GM23338 (cell line): ENCODE measurements around the gene RPN2. TPM values are rescaled to one million over a fixed set of nuclear protein-coding genes. Genes with fewer than 3 reads are reported as not detected.
A peak's percentile ranks its signal among the peaks of the same experiment; 100 is the strongest.

Experiments used
- ATAC-seq: fragments of 200-7000 bp; cut with Tn5 transposase; 3 replicates; pipeline ENCODE4 v1.9.1; 2020
- DNase-seq: peaks from one replicate; pipeline ENCODE4 v3.0.0-alpha.2; 2015; ENCODE audit warnings: low spot score
- H2AFZ ChIP-seq: fragments of 200-600 bp; sonication (generic); 2 replicates; pipeline ENCODE4 v1.8.0; 2016; ENCODE audit warnings: antibody characterized with exemption, mild to moderate bottlenecking, moderate library complexity
- H3F3A ChIP-seq: fragments of 200-600 bp; sonication (generic); replicated peaks from 2 replicates; pipeline ENCODE4 v1.8.0; 2017; ENCODE audit warnings: antibody characterized with exemption, mixed run types, low read depth
- H3K27ac ChIP-seq: fragments of 200-600 bp; sonication (generic); 2 replicates; pipeline ENCODE4 v1.6.1; 2016; ENCODE audit warnings: low read depth
- H3K27me3 ChIP-seq: fragments of 200-600 bp; sonication (generic); 2 replicates; pipeline ENCODE4 v1.8.0; 2016; ENCODE audit warnings: mild to moderate bottlenecking, mixed run types, moderate library complexity; ENCODE audit not compliant: insufficient read depth
- H3K36me3 ChIP-seq: fragments of 200-600 bp; sonication (generic); 2 replicates; pipeline ENCODE4 v1.8.0; 2016; ENCODE audit warnings: mild to moderate bottlenecking; ENCODE audit not compliant: insufficient read depth
- H3K4me1 ChIP-seq: fragments of 200-600 bp; sonication (generic); 2 replicates; pipeline ENCODE4 v1.8.0; 2016; ENCODE audit warnings: mild to moderate bottlenecking, moderate library complexity; ENCODE audit not compliant: insufficient read depth
- H3K4me2 ChIP-seq: fragments of 200-600 bp; sonication (generic); 2 replicates; pipeline ENCODE4 v1.7.1; 2017; ENCODE audit warnings: mixed run types
- H3K4me3 ChIP-seq: fragments of 200-600 bp; sonication (generic); 2 replicates; pipeline ENCODE4 v1.6.1; 2016; ENCODE audit warnings: mixed run types
- H3K79me2 ChIP-seq: fragments of 200-600 bp; sonication (generic); replicated peaks from 2 replicates; pipeline ENCODE4 v1.8.0; 2017; ENCODE audit warnings: mild to moderate bottlenecking; ENCODE audit not compliant: insufficient read depth
- H3K9me2 ChIP-seq: fragments of 200-600 bp; sonication (generic); 2 replicates; pipeline ENCODE4 v1.8.0; 2017; ENCODE audit not compliant: insufficient read depth
- H4K20me1 ChIP-seq: fragments of 200-600 bp; sonication (generic); replicated peaks from 2 replicates; pipeline ENCODE4 v1.8.0; 2017; ENCODE audit warnings: mild to moderate bottlenecking; ENCODE audit not compliant: insufficient read depth
- H3K27ac Mint-ChIP-seq: 2 replicates; pipeline ENCODE4 v1.8.0; 2020; ENCODE audit warnings: inconsistent platforms, mild to moderate bottlenecking, moderate library complexity, mixed read lengths
- H3K27me3 Mint-ChIP-seq: 3 replicates; pipeline ENCODE4 v1.8.0; 2022; ENCODE audit warnings: low read depth, mild to moderate bottlenecking, moderate library complexity, mixed read lengths, inconsistent platforms; ENCODE audit not compliant: insufficient read depth, poor library complexity
- H3K36me3 Mint-ChIP-seq: 3 replicates; pipeline ENCODE4 v1.8.0; 2021; ENCODE audit warnings: low read depth, mild to moderate bottlenecking, inconsistent platforms, moderate library complexity, mixed read lengths
- H3K4me1 Mint-ChIP-seq: 3 replicates; pipeline ENCODE4 v1.8.0; 2020; ENCODE audit warnings: mild to moderate bottlenecking, inconsistent platforms, mixed read lengths
- H3K4me3 Mint-ChIP-seq: 3 replicates; pipeline ENCODE4 v1.8.0; 2021; ENCODE audit warnings: moderate library complexity, mild to moderate bottlenecking, inconsistent platforms, mixed read lengths
- H3K9me3 Mint-ChIP-seq: 3 replicates; pipeline ENCODE4 v1.8.0; 2020; ENCODE audit warnings: moderate library complexity, mild to moderate bottlenecking, inconsistent platforms, mixed read lengths
- EZH2 ChIP-seq: fragments of 200-600 bp; sonication (generic); IDR thresholded peaks from one replicate; pipeline ENCODE4 v1.8.0; 2017; ENCODE audit warnings: antibody characterized with exemption, mild to moderate bottlenecking, low read depth; ENCODE audit not compliant: unreplicated experiment
- NANOG ChIP-seq: IDR thresholded peaks from 2 replicates; pipeline ENCODE4 v1.6.1; 2016; ENCODE audit warnings: antibody characterized with exemption, borderline replicate concordance
- STAT1 ChIP-seq: IDR thresholded peaks from one replicate; pipeline ENCODE4 v1.6.1; 2016; ENCODE audit warnings: antibody characterized with exemption; ENCODE audit not compliant: unreplicated experiment
- ZNF331 ChIP-seq: fragments of 250-450 bp; sonication (Bioruptor Pico); IDR thresholded peaks from 2 replicates; pipeline ENCODE4 v1.5.0; 2020; ENCODE audit warnings: low read depth, mild to moderate bottlenecking, moderate library complexity
- polyA plus RNA-seq: library from polyadenylated mRNA; unstranded; fragments of >200 nt; fragmentation: Nextera tagmentation; extraction: Ambion mirVana; gene quantifications from 2 replicates; pipeline ENCODE4 v1.2.1, GENCODE V29; 2016
- total RNA-seq: library from RNA; depleted of rRNA; stranded (reverse); fragments of >200 nt; shearing (Covaris generic); gene quantifications from 2 replicates; pipeline ENCODE4 v1.2.3, GENCODE V29; 2014
- TF ChIP-seq, protein P1 (sequence below), 2 experiments: fragments of 200-600 bp in 1 of 2; sonication (generic) in 1 of 2; conservative IDR thresholded peaks; 2 replicates each; pipeline versions ENCODE4 v1.5.1 to v1.6.1; 2016 to 2017; ENCODE audit warnings: antibody characterized with exemption in 2 of 2, low read depth in 2 of 2, mild to moderate bottlenecking in 2 of 2, moderate library complexity in 1 of 2
- TF ChIP-seq, protein P2 (sequence below): IDR thresholded peaks from 2 replicates; pipeline ENCODE4 v1.6.1; 2016; ENCODE audit warnings: antibody characterized with exemption
- TF ChIP-seq, protein P3 (sequence below): IDR thresholded peaks from one replicate; pipeline ENCODE4 v1.6.1; 2018; ENCODE audit warnings: antibody characterized with exemption; ENCODE audit not compliant: unreplicated experiment
- TF ChIP-seq, protein P4 (sequence below): fragments of 250-450 bp; sonication (Bioruptor Pico); IDR thresholded peaks from 2 replicates; pipeline ENCODE4 v1.5.0; 2020; ENCODE audit warnings: mild to moderate bottlenecking, moderate library complexity

Gene RPN2
- total and polyA plus RNA-seq, 2 experiments from 2014 or later: 244 to 302 TPM

- H3K4me3 Mint-ChIP-seq: no peak overlapping the region
- peaks cover 13% of the 10 kb centered on the region for H3K27me3 Mint-ChIP-seq
- no peak overlapping the region for H3K27ac Mint-ChIP-seq
- Histone ChIP-seq H3K36me3 (no peaks in the 10 kb centered on the region), H4K20me1 (no peaks in the 10 kb centered on the region), H3K27ac (no peak overlapping the region), H3K9me2 (no peaks in the 10 kb centered on the region), H3K4me3 (no peak overlapping the region), H3F3A (0 out of 2 replicates have a peak, but pooled peaks cover 11% of the 10 kb centered on the region), H3K4me1 (peaks cover 15% of the 10 kb centered on the region; the same call in 1 of the 2 replicates), H3K4me2 (no peak overlapping the region), H3K27me3 (no peaks in the 10 kb centered on the region), H3K79me2 (no peaks in the 10 kb centered on the region), H2AFZ (no peak overlapping the region)
- TF ChIP-seq, protein P1, sequence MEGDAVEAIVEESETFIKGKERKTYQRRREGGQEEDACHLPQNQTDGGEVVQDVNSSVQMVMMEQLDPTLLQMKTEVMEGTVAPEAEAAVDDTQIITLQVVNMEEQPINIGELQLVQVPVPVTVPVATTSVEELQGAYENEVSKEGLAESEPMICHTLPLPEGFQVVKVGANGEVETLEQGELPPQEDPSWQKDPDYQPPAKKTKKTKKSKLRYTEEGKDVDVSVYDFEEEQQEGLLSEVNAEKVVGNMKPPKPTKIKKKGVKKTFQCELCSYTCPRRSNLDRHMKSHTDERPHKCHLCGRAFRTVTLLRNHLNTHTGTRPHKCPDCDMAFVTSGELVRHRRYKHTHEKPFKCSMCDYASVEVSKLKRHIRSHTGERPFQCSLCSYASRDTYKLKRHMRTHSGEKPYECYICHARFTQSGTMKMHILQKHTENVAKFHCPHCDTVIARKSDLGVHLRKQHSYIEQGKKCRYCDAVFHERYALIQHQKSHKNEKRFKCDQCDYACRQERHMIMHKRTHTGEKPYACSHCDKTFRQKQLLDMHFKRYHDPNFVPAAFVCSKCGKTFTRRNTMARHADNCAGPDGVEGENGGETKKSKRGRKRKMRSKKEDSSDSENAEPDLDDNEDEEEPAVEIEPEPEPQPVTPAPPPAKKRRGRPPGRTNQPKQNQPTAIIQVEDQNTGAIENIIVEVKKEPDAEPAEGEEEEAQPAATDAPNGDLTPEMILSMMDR (conservative IDR thresholded peaks at IDR 0.05; ENCODE audit: low read depth in 2 of 2): no peak
- TF ChIP-seq NANOG: no peak
- peaks cover 46% of the 10 kb centered on the region for H3K4me1 Mint-ChIP-seq
- DNase-seq: no peak
- no peak for ATAC-seq
- H3K36me3 Mint-ChIP-seq: no peaks in the 10 kb centered on the region
- H3K9me3 Mint-ChIP-seq: peaks cover 6% of the 10 kb centered on the region; the same call in 2 of the 3 replicates
These were observed 77.2 kb downstream of the RPN2 start for GRCh38 chr20:37256286-37256685.

DNA sequence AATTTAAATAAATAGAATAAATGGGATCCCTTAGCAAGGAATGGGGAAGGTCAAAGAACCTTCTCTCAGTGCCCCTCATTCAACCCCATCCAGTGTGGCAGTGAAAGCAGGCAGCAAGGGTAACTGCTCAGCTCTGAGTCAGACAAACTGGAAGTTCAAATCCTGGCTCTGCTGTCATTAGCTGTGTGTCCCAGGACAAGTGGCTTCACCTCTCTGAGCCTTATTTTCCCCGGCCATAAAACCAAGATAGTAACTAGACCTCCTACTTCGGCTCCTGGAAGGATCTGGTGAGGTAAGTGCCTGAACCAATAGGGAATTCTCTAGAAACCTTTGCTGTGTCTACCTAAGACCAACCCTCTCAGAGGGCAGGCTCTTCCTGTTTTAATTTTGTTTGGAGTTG lies 78.4 kb downstream of the RPN2 start:
- Mint-ChIP-seq H3K4me1 (peaks cover 37% of the 10 kb centered on the region), H3K36me3 (no peaks in the 10 kb centered on the region), H3K9me3 (peaks cover 6% of the 10 kb centered on the region; the same call in 2 of the 3 replicates), H3K27ac (peak overlapping the region; percentile 51; the same call in 1 of the 2 replicates), H3K4me3 (no peak overlapping the region), H3K27me3 (peaks cover 13% of the 10 kb centered on the region)
- Histone ChIP-seq H3K79me2 (no peaks in the 10 kb centered on the region), H3K27me3 (no peaks in the 10 kb centered on the region), H4K20me1 (no peaks in the 10 kb centered on the region), H2AFZ (peak overlapping the region; percentile 96), H3K4me1 (peaks cover 12% of the 10 kb centered on the region; the same call in 1 of the 2 replicates), H3K4me2 (0 out of 2 replicates have a peak overlapping the region, but pooled peaks have one; percentile 26), H3K27ac (no peak overlapping the region), H3F3A (0 out of 2 replicates have a peak, but pooled peaks cover 6% of the 10 kb centered on the region), H3K9me2 (no peaks in the 10 kb centered on the region), H3K36me3 (no peaks in the 10 kb centered on the region), H3K4me3 (no peak overlapping the region)
- ATAC-seq (no peak), DNase-seq (no peak)
- TF ChIP-seq, protein P2, sequence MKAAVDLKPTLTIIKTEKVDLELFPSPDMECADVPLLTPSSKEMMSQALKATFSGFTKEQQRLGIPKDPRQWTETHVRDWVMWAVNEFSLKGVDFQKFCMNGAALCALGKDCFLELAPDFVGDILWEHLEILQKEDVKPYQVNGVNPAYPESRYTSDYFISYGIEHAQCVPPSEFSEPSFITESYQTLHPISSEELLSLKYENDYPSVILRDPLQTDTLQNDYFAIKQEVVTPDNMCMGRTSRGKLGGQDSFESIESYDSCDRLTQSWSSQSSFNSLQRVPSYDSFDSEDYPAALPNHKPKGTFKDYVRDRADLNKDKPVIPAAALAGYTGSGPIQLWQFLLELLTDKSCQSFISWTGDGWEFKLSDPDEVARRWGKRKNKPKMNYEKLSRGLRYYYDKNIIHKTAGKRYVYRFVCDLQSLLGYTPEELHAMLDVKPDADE: no peak
- TF ChIP-seq EZH2 (no peak), ZNF331 (CRISPR knock-in tag) (no peak), NANOG (no peak), STAT1 (no peak)
- TF ChIP-seq, protein P3, sequence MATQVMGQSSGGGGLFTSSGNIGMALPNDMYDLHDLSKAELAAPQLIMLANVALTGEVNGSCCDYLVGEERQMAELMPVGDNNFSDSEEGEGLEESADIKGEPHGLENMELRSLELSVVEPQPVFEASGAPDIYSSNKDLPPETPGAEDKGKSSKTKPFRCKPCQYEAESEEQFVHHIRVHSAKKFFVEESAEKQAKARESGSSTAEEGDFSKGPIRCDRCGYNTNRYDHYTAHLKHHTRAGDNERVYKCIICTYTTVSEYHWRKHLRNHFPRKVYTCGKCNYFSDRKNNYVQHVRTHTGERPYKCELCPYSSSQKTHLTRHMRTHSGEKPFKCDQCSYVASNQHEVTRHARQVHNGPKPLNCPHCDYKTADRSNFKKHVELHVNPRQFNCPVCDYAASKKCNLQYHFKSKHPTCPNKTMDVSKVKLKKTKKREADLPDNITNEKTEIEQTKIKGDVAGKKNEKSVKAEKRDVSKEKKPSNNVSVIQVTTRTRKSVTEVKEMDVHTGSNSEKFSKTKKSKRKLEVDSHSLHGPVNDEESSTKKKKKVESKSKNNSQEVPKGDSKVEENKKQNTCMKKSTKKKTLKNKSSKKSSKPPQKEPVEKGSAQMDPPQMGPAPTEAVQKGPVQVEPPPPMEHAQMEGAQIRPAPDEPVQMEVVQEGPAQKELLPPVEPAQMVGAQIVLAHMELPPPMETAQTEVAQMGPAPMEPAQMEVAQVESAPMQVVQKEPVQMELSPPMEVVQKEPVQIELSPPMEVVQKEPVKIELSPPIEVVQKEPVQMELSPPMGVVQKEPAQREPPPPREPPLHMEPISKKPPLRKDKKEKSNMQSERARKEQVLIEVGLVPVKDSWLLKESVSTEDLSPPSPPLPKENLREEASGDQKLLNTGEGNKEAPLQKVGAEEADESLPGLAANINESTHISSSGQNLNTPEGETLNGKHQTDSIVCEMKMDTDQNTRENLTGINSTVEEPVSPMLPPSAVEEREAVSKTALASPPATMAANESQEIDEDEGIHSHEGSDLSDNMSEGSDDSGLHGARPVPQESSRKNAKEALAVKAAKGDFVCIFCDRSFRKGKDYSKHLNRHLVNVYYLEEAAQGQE: no peak
- TF ChIP-seq, protein P4, sequence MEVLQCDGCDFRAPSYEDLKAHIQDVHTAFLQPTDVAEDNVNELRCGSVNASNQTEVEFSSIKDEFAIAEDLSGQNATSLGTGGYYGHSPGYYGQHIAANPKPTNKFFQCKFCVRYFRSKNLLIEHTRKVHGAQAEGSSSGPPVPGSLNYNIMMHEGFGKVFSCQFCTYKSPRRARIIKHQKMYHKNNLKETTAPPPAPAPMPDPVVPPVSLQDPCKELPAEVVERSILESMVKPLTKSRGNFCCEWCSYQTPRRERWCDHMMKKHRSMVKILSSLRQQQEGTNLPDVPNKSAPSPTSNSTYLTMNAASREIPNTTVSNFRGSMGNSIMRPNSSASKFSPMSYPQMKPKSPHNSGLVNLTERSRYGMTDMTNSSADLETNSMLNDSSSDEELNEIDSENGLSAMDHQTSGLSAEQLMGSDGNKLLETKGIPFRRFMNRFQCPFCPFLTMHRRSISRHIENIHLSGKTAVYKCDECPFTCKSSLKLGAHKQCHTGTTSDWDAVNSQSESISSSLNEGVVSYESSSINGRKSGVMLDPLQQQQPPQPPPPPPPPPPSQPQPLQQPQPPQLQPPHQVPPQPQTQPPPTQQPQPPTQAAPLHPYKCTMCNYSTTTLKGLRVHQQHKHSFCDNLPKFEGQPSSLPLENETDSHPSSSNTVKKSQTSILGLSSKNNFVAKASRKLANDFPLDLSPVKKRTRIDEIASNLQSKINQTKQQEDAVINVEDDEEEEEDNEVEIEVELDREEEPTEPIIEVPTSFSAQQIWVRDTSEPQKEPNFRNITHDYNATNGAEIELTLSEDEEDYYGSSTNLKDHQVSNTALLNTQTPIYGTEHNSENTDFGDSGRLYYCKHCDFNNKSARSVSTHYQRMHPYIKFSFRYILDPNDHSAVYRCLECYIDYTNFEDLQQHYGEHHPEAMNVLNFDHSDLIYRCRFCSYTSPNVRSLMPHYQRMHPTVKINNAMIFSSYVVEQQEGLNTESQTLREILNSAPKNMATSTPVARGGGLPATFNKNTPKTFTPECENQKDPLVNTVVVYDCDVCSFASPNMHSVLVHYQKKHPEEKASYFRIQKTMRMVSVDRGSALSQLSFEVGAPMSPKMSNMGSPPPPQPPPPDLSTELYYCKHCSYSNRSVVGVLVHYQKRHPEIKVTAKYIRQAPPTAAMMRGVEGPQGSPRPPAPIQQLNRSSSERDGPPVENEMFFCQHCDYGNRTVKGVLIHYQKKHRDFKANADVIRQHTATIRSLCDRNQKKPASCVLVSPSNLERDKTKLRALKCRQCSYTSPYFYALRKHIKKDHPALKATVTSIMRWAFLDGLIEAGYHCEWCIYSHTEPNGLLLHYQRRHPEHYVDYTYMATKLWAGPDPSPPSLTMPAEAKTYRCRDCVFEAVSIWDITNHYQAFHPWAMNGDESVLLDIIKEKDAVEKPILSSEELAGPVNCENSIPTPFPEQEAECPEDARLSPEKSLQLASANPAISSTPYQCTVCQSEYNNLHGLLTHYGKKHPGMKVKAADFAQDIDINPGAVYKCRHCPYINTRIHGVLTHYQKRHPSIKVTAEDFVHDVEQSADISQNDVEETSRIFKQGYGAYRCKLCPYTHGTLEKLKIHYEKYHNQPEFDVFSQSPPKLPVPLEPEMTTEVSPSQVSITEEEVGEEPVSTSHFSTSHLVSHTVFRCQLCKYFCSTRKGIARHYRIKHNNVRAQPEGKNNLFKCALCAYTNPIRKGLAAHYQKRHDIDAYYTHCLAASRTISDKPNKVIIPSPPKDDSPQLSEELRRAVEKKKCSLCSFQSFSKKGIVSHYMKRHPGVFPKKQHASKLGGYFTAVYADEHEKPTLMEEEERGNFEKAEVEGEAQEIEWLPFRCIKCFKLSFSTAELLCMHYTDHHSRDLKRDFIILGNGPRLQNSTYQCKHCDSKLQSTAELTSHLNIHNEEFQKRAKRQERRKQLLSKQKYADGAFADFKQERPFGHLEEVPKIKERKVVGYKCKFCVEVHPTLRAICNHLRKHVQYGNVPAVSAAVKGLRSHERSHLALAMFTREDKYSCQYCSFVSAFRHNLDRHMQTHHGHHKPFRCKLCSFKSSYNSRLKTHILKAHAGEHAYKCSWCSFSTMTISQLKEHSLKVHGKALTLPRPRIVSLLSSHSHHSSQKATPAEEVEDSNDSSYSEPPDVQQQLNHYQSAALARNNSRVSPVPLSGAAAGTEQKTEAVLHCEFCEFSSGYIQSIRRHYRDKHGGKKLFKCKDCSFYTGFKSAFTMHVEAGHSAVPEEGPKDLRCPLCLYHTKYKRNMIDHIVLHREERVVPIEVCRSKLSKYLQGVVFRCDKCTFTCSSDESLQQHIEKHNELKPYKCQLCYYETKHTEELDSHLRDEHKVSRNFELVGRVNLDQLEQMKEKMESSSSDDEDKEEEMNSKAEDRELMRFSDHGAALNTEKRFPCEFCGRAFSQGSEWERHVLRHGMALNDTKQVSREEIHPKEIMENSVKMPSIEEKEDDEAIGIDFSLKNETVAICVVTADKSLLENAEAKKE (CRISPR knock-in tag): no peak
